ENCODE data around the gene SLC12A8.

Gene SLC12A8

GRCh38 chr3:125165948-125166553 lies 46.5 kb downstream of the SLC12A8 start:
- no peak overlapping the region for H3K4me3 ChIP-seq (ENCODE audit: low read depth, low read length)
- TF ChIP-seq CTCF (IDR thresholded peaks at IDR 0.05; ENCODE audit: borderline replicate concordance, insufficient read depth, low read depth, low read length): no peak

- peak; percentile 54 for TF ChIP-seq CTCF (IDR thresholded peaks at IDR 0.05; ENCODE audit: borderline replicate concordance, insufficient read depth, low read depth, low read length)
- H3K4me3 ChIP-seq (ENCODE audit: low read depth, low read length): no peak overlapping the region
Measured at GRCh38 chr3:125165189-125165947, 47.2 kb downstream of the SLC12A8 start.

- peak; percentile 32; the same call in 1 of the 2 replicates for TF ChIP-seq CTCF (IDR thresholded peaks at IDR 0.05; ENCODE audit: borderline replicate concordance, insufficient read depth, low read depth, low read length)
- H3K4me3 ChIP-seq (ENCODE audit: low read depth, low read length): peak overlapping the region; percentile 31
Measured at GRCh38 chr3:125163739-125164601, 48.6 kb downstream of the SLC12A8 start.

- no peak overlapping the region for H3K4me3 ChIP-seq (ENCODE audit: low read depth, low read length)
- TF ChIP-seq CTCF (IDR thresholded peaks at IDR 0.05; ENCODE audit: borderline replicate concordance, insufficient read depth, low read depth, low read length): no peak
Measured at GRCh38 chr3:125161607-125162219, 50.8 kb downstream of the SLC12A8 start.

GRCh38 chr3:125160606-125161371 lies 51.8 kb downstream of the SLC12A8 start:
- no peak for TF ChIP-seq CTCF (IDR thresholded peaks at IDR 0.05; ENCODE audit: borderline replicate concordance, insufficient read depth, low read depth, low read length)
- H3K4me3 ChIP-seq (ENCODE audit: low read depth, low read length): no peak overlapping the region

GRCh38 chr3:125157183-125157582 lies 55.4 kb downstream of the SLC12A8 start:
- TF ChIP-seq CTCF (IDR thresholded peaks at IDR 0.05; ENCODE audit: borderline replicate concordance, insufficient read depth, low read depth, low read length): no peak
- no peak overlapping the region for H3K4me3 ChIP-seq (ENCODE audit: low read depth, low read length)
